Spleen (tissue), 7 donors: ENCODE results near the gene FLT3LG.
"Not testable (repeated sequence)": the region's sequence is repeated elsewhere in the genome, so short reads cannot be mapped to it uniquely, and the experiment has no call there.

ENCODE experiments used
- POLR2A ChIP-seq, 3 donors: fragments of 450-650 bp; IDR thresholded peaks; one replicate each; pipeline ENCODE4 v1.5.1; 2017; ENCODE audit warnings: antibody characterized with exemption in 3 of 3, mild to moderate bottlenecking in 1 of 3
- POLR2AphosphoS5 ChIP-seq, 3 donors: sonication (generic); formaldehyde crosslinking; IDR thresholded peaks; one replicate each; pipeline ENCODE4 v1.5.1; 2017; ENCODE audit warnings: antibody characterized with exemption in 3 of 3
- TF ChIP-seq, protein P1 (sequence below), 11 experiments: fragments of 200-600 bp in 7 of 11; fragments of 450-650 bp in 4 of 11; sonication (generic) in 4 of 11; IDR thresholded peaks in 8 of 11; conservative IDR thresholded peaks in 3 of 11; 1 replicate in 7 of 11; 2 replicates in 4 of 11; pipeline versions ENCODE4 v1.4.0 to v1.8.0; 2016 to 2021; ENCODE audit warnings: antibody characterized with exemption in 11 of 11, inconsistent platforms in 4 of 11, mild to moderate bottlenecking in 1 of 11
- donor health status: DM: no; HTN: no; CAD: no; lungs with moderate emphysema.
- donor health status: DM: no; HTN: no; CAD: no.
- donor health status: DM: no; HTN: no; CAD: no.

DNA sequence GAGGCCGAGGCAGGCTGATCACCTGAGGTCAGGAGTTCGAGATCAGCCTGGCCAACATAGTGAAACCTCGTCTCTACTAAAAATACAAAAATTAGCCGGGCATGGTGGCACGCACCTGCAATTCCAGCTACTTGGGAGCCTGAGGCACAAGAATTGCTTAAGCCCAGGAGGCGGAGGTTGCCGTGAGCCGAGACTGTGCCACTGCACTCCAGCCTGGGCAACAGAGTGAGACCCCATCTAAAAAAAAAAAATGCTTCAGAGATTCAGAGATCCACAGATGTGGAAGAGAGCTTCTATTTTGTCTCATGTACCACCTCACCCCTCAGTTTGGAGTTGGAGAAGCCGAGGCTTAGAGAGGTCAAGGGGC lies 531 bp upstream of the FLT3LG start:
- TF ChIP-seq, protein P1, sequence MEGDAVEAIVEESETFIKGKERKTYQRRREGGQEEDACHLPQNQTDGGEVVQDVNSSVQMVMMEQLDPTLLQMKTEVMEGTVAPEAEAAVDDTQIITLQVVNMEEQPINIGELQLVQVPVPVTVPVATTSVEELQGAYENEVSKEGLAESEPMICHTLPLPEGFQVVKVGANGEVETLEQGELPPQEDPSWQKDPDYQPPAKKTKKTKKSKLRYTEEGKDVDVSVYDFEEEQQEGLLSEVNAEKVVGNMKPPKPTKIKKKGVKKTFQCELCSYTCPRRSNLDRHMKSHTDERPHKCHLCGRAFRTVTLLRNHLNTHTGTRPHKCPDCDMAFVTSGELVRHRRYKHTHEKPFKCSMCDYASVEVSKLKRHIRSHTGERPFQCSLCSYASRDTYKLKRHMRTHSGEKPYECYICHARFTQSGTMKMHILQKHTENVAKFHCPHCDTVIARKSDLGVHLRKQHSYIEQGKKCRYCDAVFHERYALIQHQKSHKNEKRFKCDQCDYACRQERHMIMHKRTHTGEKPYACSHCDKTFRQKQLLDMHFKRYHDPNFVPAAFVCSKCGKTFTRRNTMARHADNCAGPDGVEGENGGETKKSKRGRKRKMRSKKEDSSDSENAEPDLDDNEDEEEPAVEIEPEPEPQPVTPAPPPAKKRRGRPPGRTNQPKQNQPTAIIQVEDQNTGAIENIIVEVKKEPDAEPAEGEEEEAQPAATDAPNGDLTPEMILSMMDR (IDR thresholded peaks at IDR 0.05 in 8 of 11, conservative IDR thresholded peaks at IDR 0.05 in 3 of 11), result not testable (repeated sequence)
- not testable (repeated sequence) for TF ChIP-seq POLR2A, POLR2AphosphoS5 (IDR thresholded peaks at IDR 0.05)
